HepG2 (cell line): ENCODE results near the gene TTLL13. TPM values are rescaled to one million over a fixed set of nuclear protein-coding genes. Genes with fewer than 3 reads are reported as not detected.
A peak's percentile ranks its signal among the peaks of the same experiment; 100 is the strongest.

Experiments
- HNRNPL ChIP-seq: fragments of 200-400 bp; formaldehyde crosslinking; IDR thresholded peaks from 2 replicates; pipeline ENCODE4 v1.6.1; 2017; ENCODE audit warnings: mild to moderate bottlenecking, low read depth, low read length
- IKZF5 ChIP-seq: IDR thresholded peaks from 2 replicates; pipeline ENCODE4 v1.6.1; 2018; ENCODE audit warnings: missing genetic modification reagents, mild to moderate bottlenecking, missing compliant biosample characterization
- REPIN1 ChIP-seq: sonication (generic); formaldehyde crosslinking; IDR thresholded peaks from 2 replicates; pipeline ENCODE4 v1.8.0; 2022; ENCODE audit warnings: missing genetic modification reagents, low read depth, mild to moderate bottlenecking, borderline replicate concordance
- TFE3 ChIP-seq: IDR thresholded peaks from 2 replicates; pipeline ENCODE4 v1.6.1; 2016
- ZFY ChIP-seq: sonication (generic); formaldehyde crosslinking; IDR thresholded peaks from 2 replicates; pipeline ENCODE4 v1.4.0; 2020; ENCODE audit warnings: missing genetic modification reagents
- ZMYM4 ChIP-seq: sonication (generic); formaldehyde crosslinking; IDR thresholded peaks from 2 replicates; pipeline ENCODE4 v1.8.1; 2023; ENCODE audit warnings: mild to moderate bottlenecking, missing genetic modification reagents
- ZNF274 ChIP-seq: sonication (generic); formaldehyde crosslinking; IDR thresholded peaks from 2 replicates; pipeline ENCODE4 v1.5.1; 2020; ENCODE audit warnings: mild to moderate bottlenecking, missing genetic modification reagents
- ZNF317 ChIP-seq: sonication (generic); formaldehyde crosslinking; IDR thresholded peaks from 2 replicates; pipeline ENCODE4 v1.5.0; 2020; ENCODE audit warnings: mild to moderate bottlenecking, missing genetic modification reagents
- ZNF329 ChIP-seq: sonication (generic); formaldehyde crosslinking; IDR thresholded peaks from 2 replicates; pipeline ENCODE4 v1.9.0; 2021; ENCODE audit warnings: low read depth, mild to moderate bottlenecking, missing genetic modification reagents
- ZNF407 ChIP-seq: sonication (generic); formaldehyde crosslinking; IDR thresholded peaks from one replicate; pipeline ENCODE4 v1.5.1; 2020; ENCODE audit warnings: mild to moderate bottlenecking, missing genetic modification reagents; ENCODE audit errors: not compliant biosample characterization
- ZNF451 ChIP-seq: sonication (generic); formaldehyde crosslinking; IDR thresholded peaks from 2 replicates; pipeline ENCODE4 v1.5.0; 2020; ENCODE audit warnings: mild to moderate bottlenecking, missing genetic modification reagents
- polyA plus RNA-seq, 8 experiments: library from polyadenylated mRNA; depleted of rRNA in 3 of 8; stranded (reverse) in 7 of 8; unstranded in 1 of 8; fragments of >200 nt; fragmentation: Illumina TruSeq in 4 of 8; extraction: Trizol in 4 of 8; gene quantifications; 2 replicates each; pipeline versions ENCODE4 v1.2.1 to v1.2.3, GENCODE V29; 2011 to 2016; ENCODE audit warnings: low read depth in 4 of 8, missing spikeins in 1 of 8, mixed read lengths in 1 of 8; ENCODE audit not compliant: insufficient read depth in 1 of 8
- total RNA-seq, 5 experiments: library from RNA; depleted of rRNA; stranded (reverse); fragments of >200 nt; fragmentation: Illumina TruSeq; extraction: Trizol; gene quantifications; 2 replicates each; pipeline ENCODE4 v1.2.3, GENCODE V29; 2016; ENCODE audit warnings: low read depth in 1 of 5
- TF ChIP-seq, protein P1 (sequence below): sonication (generic); formaldehyde crosslinking; IDR thresholded peaks from 2 replicates; pipeline ENCODE4 v1.5.0; 2020; ENCODE audit warnings: mild to moderate bottlenecking, missing genetic modification reagents, moderate library complexity
- TF ChIP-seq, protein P2 (sequence below): IDR thresholded peaks from 2 replicates; pipeline ENCODE4 v1.6.1; 2016; ENCODE audit warnings: missing compliant biosample characterization, missing genetic modification reagents, borderline replicate concordance

TTLL13 gene
- total and polyA plus RNA-seq, 2 of the 13 experiments (the other 11 are each of a cell fraction or from before 2014, with no cell fraction given), result 0.07 to 0.29 TPM

DNA sequence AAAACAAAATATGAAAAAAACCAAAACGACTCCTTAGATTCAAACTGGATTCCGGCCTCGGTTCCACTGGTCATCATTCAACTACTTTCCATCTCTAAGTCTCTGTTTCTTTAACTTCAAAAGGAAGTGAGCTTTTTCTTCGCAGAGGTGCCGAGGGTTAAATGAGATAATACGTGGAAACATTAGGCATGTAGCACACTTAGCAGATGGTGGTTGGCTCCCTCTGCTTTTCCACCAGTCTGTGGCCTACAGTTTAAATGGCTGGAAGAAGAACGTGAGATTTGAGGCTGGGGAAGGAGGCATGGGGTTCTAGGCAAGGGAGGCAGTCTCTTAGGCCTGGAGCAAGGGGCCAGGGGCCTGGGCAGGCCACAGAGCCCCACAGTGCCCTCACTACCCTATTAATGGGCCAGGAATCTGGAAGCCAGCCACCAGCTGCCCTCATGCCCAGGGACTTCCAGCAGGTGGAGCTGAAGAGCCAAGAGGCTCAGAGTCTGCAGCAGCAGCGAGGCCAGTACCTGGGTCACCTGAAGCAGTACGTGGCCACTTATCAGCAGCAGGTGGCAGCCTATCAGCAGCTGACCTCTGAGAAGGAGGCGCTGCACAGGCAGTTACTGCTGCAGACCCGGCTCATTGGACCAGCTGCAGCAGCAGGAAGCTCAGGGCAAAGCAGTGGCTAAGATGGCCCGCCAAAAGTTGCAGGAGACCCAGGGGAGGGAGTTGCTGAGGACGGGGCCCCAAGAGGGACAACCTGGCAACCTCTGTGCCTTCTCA, 43.9 kb downstream of the TTLL13 start (continued):
- TF ChIP-seq ZNF329 (CRISPR knock-in tag), result peak; percentile 43; the same call in 1 of the 2 replicates
- peak; percentile 51; the same call in 1 of the 2 replicates for TF ChIP-seq ZMYM4 (CRISPR knock-in tag)
- TF ChIP-seq ZNF451 (CRISPR knock-in tag), result peak; percentile 44; the same call in 1 of the 2 replicates
- 0 out of 2 replicates have a peak, but pooled peaks have one; percentile 24 for TF ChIP-seq ZFY
- TF ChIP-seq IKZF5 (CRISPR knock-in tag), result 0 out of 2 replicates have a peak, but pooled peaks have one; percentile 36
- TF ChIP-seq, protein P1, sequence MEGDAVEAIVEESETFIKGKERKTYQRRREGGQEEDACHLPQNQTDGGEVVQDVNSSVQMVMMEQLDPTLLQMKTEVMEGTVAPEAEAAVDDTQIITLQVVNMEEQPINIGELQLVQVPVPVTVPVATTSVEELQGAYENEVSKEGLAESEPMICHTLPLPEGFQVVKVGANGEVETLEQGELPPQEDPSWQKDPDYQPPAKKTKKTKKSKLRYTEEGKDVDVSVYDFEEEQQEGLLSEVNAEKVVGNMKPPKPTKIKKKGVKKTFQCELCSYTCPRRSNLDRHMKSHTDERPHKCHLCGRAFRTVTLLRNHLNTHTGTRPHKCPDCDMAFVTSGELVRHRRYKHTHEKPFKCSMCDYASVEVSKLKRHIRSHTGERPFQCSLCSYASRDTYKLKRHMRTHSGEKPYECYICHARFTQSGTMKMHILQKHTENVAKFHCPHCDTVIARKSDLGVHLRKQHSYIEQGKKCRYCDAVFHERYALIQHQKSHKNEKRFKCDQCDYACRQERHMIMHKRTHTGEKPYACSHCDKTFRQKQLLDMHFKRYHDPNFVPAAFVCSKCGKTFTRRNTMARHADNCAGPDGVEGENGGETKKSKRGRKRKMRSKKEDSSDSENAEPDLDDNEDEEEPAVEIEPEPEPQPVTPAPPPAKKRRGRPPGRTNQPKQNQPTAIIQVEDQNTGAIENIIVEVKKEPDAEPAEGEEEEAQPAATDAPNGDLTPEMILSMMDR (CRISPR knock-in tag), result peak; percentile 98
- 0 out of 2 replicates have a peak, but pooled peaks have one; percentile 33 for TF ChIP-seq TFE3 (CRISPR knock-in tag)
- 0 out of 2 replicates have a peak, but pooled peaks have one; percentile 54 for TF ChIP-seq ZNF274 (CRISPR knock-in tag)
- TF ChIP-seq, protein P2, sequence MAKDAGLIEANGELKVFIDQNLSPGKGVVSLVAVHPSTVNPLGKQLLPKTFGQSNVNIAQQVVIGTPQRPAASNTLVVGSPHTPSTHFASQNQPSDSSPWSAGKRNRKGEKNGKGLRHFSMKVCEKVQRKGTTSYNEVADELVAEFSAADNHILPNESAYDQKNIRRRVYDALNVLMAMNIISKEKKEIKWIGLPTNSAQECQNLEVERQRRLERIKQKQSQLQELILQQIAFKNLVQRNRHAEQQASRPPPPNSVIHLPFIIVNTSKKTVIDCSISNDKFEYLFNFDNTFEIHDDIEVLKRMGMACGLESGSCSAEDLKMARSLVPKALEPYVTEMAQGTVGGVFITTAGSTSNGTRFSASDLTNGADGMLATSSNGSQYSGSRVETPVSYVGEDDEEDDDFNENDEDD (CRISPR knock-in tag), result 0 out of 2 replicates have a peak, but pooled peaks have one; percentile 14
- 0 out of 2 replicates have a peak, but pooled peaks have one; percentile 30 for TF ChIP-seq ZNF317 (CRISPR knock-in tag)
- peak; percentile 33 for TF ChIP-seq ZNF407 (CRISPR knock-in tag)
- TF ChIP-seq HNRNPL, result peak; percentile 60; the same call in 1 of the 2 replicates
- peak; percentile 41; the same call in 1 of the 2 replicates for TF ChIP-seq REPIN1 (CRISPR knock-in tag)
